Suprapubic skin (tissue), 4 donors: ENCODE measurements around the gene LOXL3. TPM values are rescaled to one million over a fixed set of nuclear protein-coding genes. Genes with fewer than 3 reads are reported as not detected.

Source experiments
- DNase-seq, 2 donors: peaks; one replicate each; pipeline ENCODE4 v3.0.0-alpha.2; 2019; ENCODE audit warnings: low spot score in 2 of 2
- H3K27ac ChIP-seq: fragments of 200-600 bp; sonication (generic); one replicate; pipeline ENCODE4 v1.5.1; 2019
- H3K27me3 ChIP-seq: fragments of 200-600 bp; sonication (generic); one replicate; pipeline ENCODE4 v1.5.1; 2019
- H3K36me3 ChIP-seq: fragments of 200-600 bp; sonication (generic); one replicate; pipeline ENCODE4 v1.5.1; 2019
- H3K4me1 ChIP-seq: fragments of 200-600 bp; sonication (generic); one replicate; pipeline ENCODE4 v1.5.1; 2019
- H3K4me3 ChIP-seq: fragments of 200-600 bp; sonication (generic); one replicate; pipeline ENCODE4 v1.5.1; 2019; ENCODE audit warnings: mild to moderate bottlenecking
- H3K9me3 ChIP-seq: fragments of 200-600 bp; sonication (generic); one replicate; pipeline ENCODE4 v1.5.1; 2019
- CTCF ChIP-seq, 2 donors: fragments of 200-600 bp in 1 of 2; fragments of 450-650 bp in 1 of 2; sonication (generic) in 1 of 2; IDR thresholded peaks; one replicate each; pipeline ENCODE4 v1.5.1; 2016 to 2019; ENCODE audit warnings: antibody characterized with exemption in 2 of 2, mild to moderate bottlenecking in 1 of 2, moderate library complexity in 1 of 2
- POLR2A ChIP-seq, 2 donors: fragments of 450-650 bp; IDR thresholded peaks; one replicate each; pipeline ENCODE4 v1.6.1; 2017; ENCODE audit warnings: antibody characterized with exemption in 2 of 2, mild to moderate bottlenecking in 2 of 2, moderate library complexity in 2 of 2
- POLR2AphosphoS5 ChIP-seq, 3 donors: sonication (generic); formaldehyde crosslinking; IDR thresholded peaks; one replicate each; pipeline ENCODE4 v1.6.1; 2017; ENCODE audit warnings: antibody characterized with exemption in 3 of 3
- WGBS: methylation state at CpG from one replicate; pipeline ENCODE4 v1.1.5; 2018; 5-methylcytosine and 5-hydroxymethylcytosine counted together
- total RNA-seq, 4 donors: library from RNA; depleted of rRNA; stranded (reverse); fragments of >200 nt; gene quantifications; one replicate each; pipeline ENCODE4 v1.1.0, GENCODE V29; 2016

Gene LOXL3
- total RNA-seq, 4 donors from 2014 or later = 0.23 to 3.8 (median 1.5) TPM

- Histone ChIP-seq H3K27me3 (no peaks in the 10 kb centered on the region), H3K36me3 (peaks cover 3% of the 10 kb centered on the region), H3K4me3 (peak within 1 kb of the TSS; percentile 79), H3K27ac (peak within 1 kb of the TSS; percentile 82), H3K4me1 (peaks cover 31% of the 10 kb centered on the region), H3K9me3 (no peaks in the 10 kb centered on the region)
- 2% methylated on average over 28 of the region's 50 CpGs for WGBS
- TF ChIP-seq POLR2A (IDR thresholded peaks at IDR 0.05) = no peak
- TF ChIP-seq POLR2AphosphoS5 (IDR thresholded peaks at IDR 0.05) = peak in 2 of 3 donors; percentile 48 to 65
- TF ChIP-seq CTCF (IDR thresholded peaks at IDR 0.05) = peak; percentile 66 to 87
- peak; percentile 98 to 99 for DNase-seq
Observed at GRCh38 chr2:74482801-74483674, 70.7 kb downstream of the LOXL3 start, which contains the start of the genes CCDC142 and TTC31. Gene CCDC142 (minus strand): TSS chr2:74482998. CDS start chr2:74482837, 161 bp downstream. Gene TTC31 (plus strand): TSS chr2:74483081. CDS start chr2:74483096, 15 bp downstream.

Other genes starting within 250 kb of the LOXL3 start
- gene SLC4A5, start 210.5 kb downstream of the LOXL3 start, total RNA-seq = 10 to 100 TPM in 1 of 4 donors, 1 to 10 TPM in 3; 3.2 to 30.4 (median 4.2) TPM
- gene DCTN1, start 173.6 kb downstream of the LOXL3 start, total RNA-seq = 100 to 1,000 TPM in 3 of 4 donors, 10 to 100 TPM in 1; 83.4 to 122 (median 105) TPM
- gene C2orf81, start 132.3 kb downstream of the LOXL3 start, total RNA-seq = 1 to 10 TPM in 3 of 4 donors, under 1 TPM in 1; 0.87 to 2.1 (median 1.4) TPM
- gene WDR54, start 132.2 kb downstream of the LOXL3 start, total RNA-seq = 10 to 100 TPM in 2 of 4 donors, 1 to 10 TPM in 2; 5.0 to 12.0 (median 8.5) TPM
- 10 to 100 TPM; 48.2 to 63.1 (median 56.7) TPM for gene RTKN, start 112.0 kb downstream of the LOXL3 start, total RNA-seq
- gene INO80B, start 98.9 kb downstream of the LOXL3 start, total RNA-seq = 10 to 100 TPM; 15.9 to 75.9 (median 36.0) TPM
- gene WBP1, start 95.5 kb downstream of the LOXL3 start, total RNA-seq = 100 to 1,000 TPM in 1 of 4 donors, 10 to 100 TPM in 3; 40.7 to 121 (median 47.0) TPM
- 10 to 100 TPM; 44.1 to 81.3 (median 50.1) TPM for gene MOGS, start 88.6 kb downstream of the LOXL3 start, total RNA-seq
- 10 to 100 TPM; 13.1 to 36.0 (median 26.7) TPM for gene MRPL53, start 81.3 kb downstream of the LOXL3 start, total RNA-seq
- 10 to 100 TPM; 10.4 to 31.1 (median 18.7) TPM for gene CCDC142, start 70.9 kb downstream of the LOXL3 start, total RNA-seq
- 10 to 100 TPM; 20.4 to 45.5 (median 27.4) TPM for gene TTC31, start 70.9 kb downstream of the LOXL3 start, total RNA-seq
- gene LBX2, start 54.3 kb downstream of the LOXL3 start, total RNA-seq = 1 to 10 TPM in 1 of 4 donors, not detected in 3; 1.2 TPM
- gene PCGF1, start 46.2 kb downstream of the LOXL3 start, total RNA-seq = 10 to 100 TPM; 15.6 to 77.0 (median 19.7) TPM
- gene TLX2, start 39.5 kb downstream of the LOXL3 start, total RNA-seq = under 1 TPM in 1 of 4 donors, not detected in 3; 0.56 TPM
- gene DQX1, start 27.7 kb downstream of the LOXL3 start, total RNA-seq = 10 to 100 TPM in 1 of 4 donors, 1 to 10 TPM in 3; 2.7 to 12.8 (median 6.4) TPM
- 100 to 1,000 TPM; 111 to 170 (median 145) TPM for gene AUP1, start 24.2 kb downstream of the LOXL3 start, total RNA-seq
- gene HTRA2, start 24.0 kb downstream of the LOXL3 start, total RNA-seq = 10 to 100 TPM; 23.7 to 31.2 (median 27.1) TPM
- gene DOK1, start 778 bp upstream of the LOXL3 start, total RNA-seq = 10 to 100 TPM in 1 of 4 donors, 1 to 10 TPM in 3; 3.3 to 10.6 (median 5.4) TPM
- gene M1AP, start 94.4 kb upstream of the LOXL3 start, total RNA-seq = 1 to 10 TPM in 1 of 4 donors, not detected in 3; 1.1 TPM
- gene SEMA4F, start 100.3 kb upstream of the LOXL3 start, total RNA-seq = 1 to 10 TPM; 3.5 to 8.2 (median 4.6) TPM